ENCODE measurements around the gene RBBP4. TPM values are rescaled to one million over a fixed set of nuclear protein-coding genes. Genes with fewer than 3 reads are reported as not detected.
A peak's percentile ranks its signal among the peaks of the same experiment; 100 is the strongest.

Gene RBBP4
- total and polyA plus RNA-seq, 2 of the 13 experiments (the other 11 are each of a cell fraction or from before 2014, with no cell fraction given), result 64.4 to 166 TPM

- FAIRE-seq (no peak), ATAC-seq (peak; percentile 16), DNase-seq (ENCODE audit: low spot score) (no peak)
- ChIA-PET POLR2A (interaction anchor here (0.8 to 2.9 kb wide), 21 partner anchors 9 to 476 kb away, joined by 3 to 31 read pairs (median 4); partner anchors contain the start of genes BSDC1, S100PBP, SYNC and YARS1), CTCF (ENCODE audit: low intra/inter-chr PET ratio, low total read pairs) (no interaction called here)
- H3K27ac ChIP-seq (ENCODE audit: extremely low read length, insufficient read depth, low read length), result peak overlapping the region; percentile 100
- H3K9me3 ChIP-seq (ENCODE audit: low read length), result no peaks in the 10 kb centered on the region
- H2AFZ ChIP-seq (ENCODE audit: low read length), result no peak overlapping the region
- BruUV-seq (replicated peaks), result no TSS peak
- no peaks in the 10 kb centered on the region; a peak in 1 of 5 replicates for H3K27me3 ChIP-seq (ENCODE audit: control insufficient read depth in 1 of 2, insufficient read depth in 2 of 2, low read length in 2 of 2)
- H4K20me1 ChIP-seq (ENCODE audit: insufficient read depth, low read length), result peaks cover 14% of the 10 kb centered on the region
- peak overlapping the region; percentile 88 for H3K4me2 ChIP-seq (ENCODE audit: low read depth, low read length)
- in situ Hi-C loops (cut with HindIII; ENCODE audit: extremely low pct_ligation_motif_present, low pct_unique_long_range_greater_than_20kb) (no loop called here), intact Hi-C loops (cut with micrococcal nuclease; ENCODE audit: unreplicated experiment) (loop anchor here (2.0 kb wide), 1 partner anchor 43 kb away; no protein-coding TSS in a partner anchor)
- 2% methylated on average over 15 of the region's 43 CpGs for WGBS (ENCODE audit: low lambda C conversion rate)
- peaks cover 75% of the 10 kb centered on the region for H3K79me2 ChIP-seq (ENCODE audit: insufficient read depth, low read length)
- peak overlapping the region; percentile 99 for H3K9ac ChIP-seq (ENCODE audit: insufficient read depth, low read depth, low read length)
- peak overlapping the region; percentile 61 to 91 (median 73) for H3K4me3 ChIP-seq (replicated peaks in 1 of 3; ENCODE audit: insufficient read depth in 1 of 3, low read depth in 2 of 3, low read length in 3 of 3)
- peaks cover 7 to 35% of the 10 kb centered on the region in 2 experiments for H3K36me3 ChIP-seq (replicated peaks in 1 of 2; ENCODE audit: control insufficient read depth in 1 of 2, insufficient read depth in 2 of 2, low read length in 2 of 2)
- peaks cover 61% of the 10 kb centered on the region for H3K4me1 ChIP-seq (ENCODE audit: insufficient read depth, low read length)
- TF ChIP-seq GZF1 (CRISPR knock-in tag; IDR thresholded peaks at IDR 0.05) (no peak), ZFP41 (CRISPR knock-in tag; IDR thresholded peaks at IDR 0.05; ENCODE audit: borderline replicate concordance) (no peak), ZNF691 (CRISPR knock-in tag; IDR thresholded peaks at IDR 0.05; ENCODE audit: borderline replicate concordance, low read depth) (no peak; the same call in 1 of the 2 replicates), ATF2 (CRISPR knock-in tag; IDR thresholded peaks at IDR 0.05) (no peak), ZNF672 (CRISPR knock-in tag; IDR thresholded peaks at IDR 0.05) (no peak), ZNF775 (CRISPR knock-in tag; IDR thresholded peaks at IDR 0.05; ENCODE audit: borderline replicate concordance) (no peak), ZNF263 (CRISPR knock-in tag; IDR thresholded peaks at IDR 0.05) (no peak), FOXM1 (CRISPR knock-in tag; IDR thresholded peaks at IDR 0.05) (no peak), ZNF724P (CRISPR knock-in tag; IDR thresholded peaks at IDR 0.05; ENCODE audit: borderline replicate concordance) (no peak), ARNTL (CRISPR knock-in tag; IDR thresholded peaks at IDR 0.05) (no peak), PHF8 (CRISPR knock-in tag; IDR thresholded peaks at IDR 0.05) (peak; percentile 66; the same call in 1 of the 2 replicates), CTCF (CRISPR knock-in tag; IDR thresholded peaks at IDR 0.05) (no peak), ERF (CRISPR knock-in tag; IDR thresholded peaks at IDR 0.05) (no peak), ZNF44 (CRISPR knock-in tag; IDR thresholded peaks at IDR 0.05) (no peak), SMAD3 (CRISPR knock-in tag; IDR thresholded peaks at IDR 0.05) (no peak), RXRA (CRISPR knock-in tag; IDR thresholded peaks at IDR 0.05) (no peak), RFXAP (CRISPR knock-in tag; IDR thresholded peaks at IDR 0.05; ENCODE audit: borderline replicate concordance) (no peak), HES4 (CRISPR knock-in tag; IDR thresholded peaks at IDR 0.05; ENCODE audit: borderline replicate concordance) (peak; percentile 2; the same call in 1 of the 2 replicates), U2AF1 (optimal IDR thresholded peaks at IDR 0.05; ENCODE audit: low read depth, low read length) (no peak), ZFY (CRISPR knock-in tag; IDR thresholded peaks at IDR 0.05) (peak; percentile 82), GPN1 (CRISPR knock-in tag; IDR thresholded peaks at IDR 0.05; ENCODE audit: borderline replicate concordance) (no peak), ZNF569 (CRISPR knock-in tag; IDR thresholded peaks at IDR 0.05; ENCODE audit: borderline replicate concordance) (no peak), ZNF616 (CRISPR knock-in tag; IDR thresholded peaks at IDR 0.05; ENCODE audit: low read depth) (no peak)
These were observed 559 bp downstream of the RBBP4 start for GRCh38 chr1:32651461-32652073.
